WTC11 (cell line): ENCODE results near the gene LTA4H. TPM values are rescaled to one million over a fixed set of nuclear protein-coding genes. Genes with fewer than 3 reads are reported as not detected.

Experiments used
- ATAC-seq: fragments of 200-7000 bp; cut with Tn5 transposase; 2 replicates; pipeline ENCODE4 v1.10.0; 2021; ENCODE audit warnings: mild to moderate bottlenecking, moderate library complexity
- CTCF ChIA-PET: fragments of 300-600 bp; sonication (Branson Sonifier 250); formaldehyde crosslinking; loops from one replicate; lab custom pipeline; 2021; ENCODE audit warnings: antibody characterized with exemption; lab: Charles Lee
- POLR2A ChIA-PET: fragments of 350-600 bp; sonication (Branson Sonifier 250); formaldehyde crosslinking; loops from one replicate; lab custom pipeline; 2021; ENCODE audit warnings: antibody characterized with exemption; lab: Charles Lee
- DNase-seq: peaks from one replicate; pipeline ENCODE4 v3.0.0; 2021; ENCODE audit warnings: low spot score
- H3K27ac Mint-ChIP-seq: 2 replicates; pipeline ENCODE4 v1.8.0; 2021; ENCODE audit warnings: mixed read lengths
- H3K27me3 Mint-ChIP-seq: 2 replicates; pipeline ENCODE4 v1.8.0; 2021; ENCODE audit warnings: low read depth, mild to moderate bottlenecking, moderate library complexity, mixed read lengths
- H3K36me3 Mint-ChIP-seq: 2 replicates; pipeline ENCODE4 v1.8.0; 2021; ENCODE audit warnings: mixed read lengths
- H3K4me1 Mint-ChIP-seq: 2 replicates; pipeline ENCODE4 v1.8.0; 2022; ENCODE audit warnings: mixed read lengths
- H3K4me3 Mint-ChIP-seq: 2 replicates; pipeline ENCODE4 v1.8.0; 2021; ENCODE audit warnings: mild to moderate bottlenecking, moderate library complexity, mixed read lengths
- H3K9me3 Mint-ChIP-seq: 2 replicates; pipeline ENCODE4 v1.8.0; 2021; ENCODE audit warnings: mixed read lengths
- ATF1 ChIP-seq: sonication (generic); formaldehyde crosslinking; IDR thresholded peaks from 2 replicates; pipeline ENCODE4 v1.8.1; 2023; ENCODE audit warnings: mild to moderate bottlenecking, moderate library complexity, missing genetic modification reagents
- ETV6 ChIP-seq: sonication (generic); formaldehyde crosslinking; IDR thresholded peaks from 2 replicates; pipeline ENCODE4 v1.8.1; 2022; ENCODE audit warnings: mild to moderate bottlenecking, missing genetic modification reagents
- FOXJ3 ChIP-seq: sonication (generic); formaldehyde crosslinking; IDR thresholded peaks from 2 replicates; pipeline ENCODE4 v1.9.0; 2021; ENCODE audit warnings: missing genetic modification reagents, mild to moderate bottlenecking, borderline replicate concordance
- JUN ChIP-seq: sonication (generic); formaldehyde crosslinking; IDR thresholded peaks from 2 replicates; pipeline ENCODE4 v1.8.0; 2023; ENCODE audit warnings: mild to moderate bottlenecking, missing genetic modification reagents
- NFYB ChIP-seq: sonication (generic); formaldehyde crosslinking; conservative IDR thresholded peaks from 2 replicates; pipeline ENCODE4 v1.8.0; 2022; ENCODE audit warnings: low read depth, missing genetic modification reagents
- NR2C2 ChIP-seq: sonication (generic); formaldehyde crosslinking; IDR thresholded peaks from 2 replicates; pipeline ENCODE4 v1.8.0; 2022; ENCODE audit warnings: mild to moderate bottlenecking, missing genetic modification reagents
- RELA ChIP-seq: sonication (generic); formaldehyde crosslinking; IDR thresholded peaks from 2 replicates; pipeline ENCODE4 v1.8.1; 2022; ENCODE audit warnings: missing genetic modification reagents, mild to moderate bottlenecking, borderline replicate concordance
- SOX15 ChIP-seq: fragments of 250-450 bp; sonication (Bioruptor Pico); IDR thresholded peaks from 2 replicates; pipeline ENCODE4 v1.9.0; 2021; ENCODE audit warnings: mild to moderate bottlenecking
- TCF7 ChIP-seq: sonication (generic); formaldehyde crosslinking; IDR thresholded peaks from 2 replicates; pipeline ENCODE4 v1.8.0; 2022; ENCODE audit warnings: mild to moderate bottlenecking, low read depth, missing genetic modification reagents, moderate library complexity
- TEAD1 ChIP-seq: sonication (generic); formaldehyde crosslinking; IDR thresholded peaks from 2 replicates; pipeline ENCODE4 v1.8.0; 2022; ENCODE audit warnings: mild to moderate bottlenecking, missing genetic modification reagents
- ZBTB21 ChIP-seq: sonication (generic); formaldehyde crosslinking; IDR thresholded peaks from 2 replicates; pipeline ENCODE4 v1.8.1; 2023; ENCODE audit warnings: mild to moderate bottlenecking, missing genetic modification reagents, borderline replicate concordance
- ZNF138 ChIP-seq: sonication (generic); formaldehyde crosslinking; conservative IDR thresholded peaks from 2 replicates; pipeline ENCODE4 v1.8.1; 2022; ENCODE audit warnings: mild to moderate bottlenecking, moderate library complexity, missing genetic modification reagents
- total RNA-seq: library from RNA; stranded (reverse); gene quantifications from 3 replicates; pipeline ENCODE4 v1.2.3, GENCODE V29; 2021
- TF ChIP-seq, protein P1 (sequence below): fragments of 250-450 bp; sonication (Bioruptor Pico); IDR thresholded peaks from 2 replicates; pipeline ENCODE4 v1.9.0; 2021; ENCODE audit warnings: mild to moderate bottlenecking
- TF ChIP-seq, protein P2 (sequence below): fragments of 250-450 bp; sonication (Bioruptor Pico); IDR thresholded peaks from 2 replicates; pipeline ENCODE4 v1.9.0; 2021; ENCODE audit warnings: mild to moderate bottlenecking, borderline replicate concordance
- TF ChIP-seq, protein P3 (sequence below): fragments of 250-450 bp; sonication (Bioruptor Pico); conservative IDR thresholded peaks from 2 replicates; pipeline ENCODE4 v1.9.0; 2021; ENCODE audit warnings: mild to moderate bottlenecking
- TF ChIP-seq, protein P4 (sequence below): sonication (generic); formaldehyde crosslinking; IDR thresholded peaks from 2 replicates; pipeline ENCODE4 v1.8.0; 2022; ENCODE audit warnings: mild to moderate bottlenecking, missing genetic modification reagents
- TF ChIP-seq, protein P5 (sequence below): fragments of 250-450 bp; sonication (Bioruptor Pico); IDR thresholded peaks from 2 replicates; pipeline ENCODE4 v2.1.2; 2022; ENCODE audit warnings: mild to moderate bottlenecking, moderate library complexity
- TF ChIP-seq, protein P6 (sequence below): sonication (generic); formaldehyde crosslinking; IDR thresholded peaks from 2 replicates; pipeline ENCODE4 v1.8.0; 2022; ENCODE audit warnings: mild to moderate bottlenecking, missing genetic modification reagents
- TF ChIP-seq, protein P7 (sequence below): sonication (generic); formaldehyde crosslinking; IDR thresholded peaks from 2 replicates; pipeline ENCODE4 v1.8.1; 2022; ENCODE audit warnings: low read depth, mild to moderate bottlenecking, moderate library complexity, missing genetic modification reagents, borderline replicate concordance

LTA4H gene
- total RNA-seq, 1 experiment from 2014 or later, result 134 TPM

DNA sequence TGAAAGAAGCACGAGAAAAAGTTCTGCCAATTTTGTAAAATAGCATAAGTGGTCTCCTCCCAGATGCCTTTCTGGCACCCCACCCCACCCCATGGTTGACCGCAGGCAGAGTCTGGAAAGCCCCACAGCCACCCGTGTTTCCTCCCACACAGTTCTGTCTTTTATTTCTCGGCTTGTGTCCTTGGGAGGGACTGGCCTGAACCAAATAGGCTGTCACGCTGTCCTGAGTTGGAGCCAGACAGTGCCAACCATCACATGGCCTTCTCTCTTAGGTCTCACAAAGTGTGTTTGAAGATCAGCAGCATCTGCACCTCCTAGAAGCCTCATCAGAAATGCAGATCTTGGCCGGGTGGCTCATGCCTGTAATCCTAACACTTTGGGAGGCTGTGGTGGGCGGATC, 10.2 kb upstream of the LTA4H start:
- POLR2A ChIA-PET, result no interaction called here
- H3K27ac Mint-ChIP-seq, result no peak overlapping the region
- H3K4me3 Mint-ChIP-seq, result no peak overlapping the region
- no peaks in the 10 kb centered on the region for H3K36me3 Mint-ChIP-seq
- peaks cover 6% of the 10 kb centered on the region for H3K9me3 Mint-ChIP-seq
- DNase-seq (no peak), ATAC-seq (no peak)
- TF ChIP-seq, protein P1, sequence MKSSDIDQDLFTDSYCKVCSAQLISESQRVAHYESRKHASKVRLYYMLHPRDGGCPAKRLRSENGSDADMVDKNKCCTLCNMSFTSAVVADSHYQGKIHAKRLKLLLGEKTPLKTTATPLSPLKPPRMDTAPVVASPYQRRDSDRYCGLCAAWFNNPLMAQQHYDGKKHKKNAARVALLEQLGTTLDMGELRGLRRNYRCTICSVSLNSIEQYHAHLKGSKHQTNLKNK, result no peak
- TF ChIP-seq FOXJ3 (CRISPR knock-in tag) (no peak), TEAD1 (CRISPR knock-in tag) (no peak), ZBTB21 (CRISPR knock-in tag) (no peak), RELA (CRISPR knock-in tag) (no peak), NR2C2 (CRISPR knock-in tag) (no peak), ATF1 (no peak), NFYB (no peak), ETV6 (CRISPR knock-in tag) (no peak), SOX15 (CRISPR knock-in tag) (no peak), JUN (CRISPR knock-in tag) (no peak), TCF7 (CRISPR knock-in tag) (no peak), ZNF138 (CRISPR knock-in tag) (no peak)
- TF ChIP-seq, protein P2, sequence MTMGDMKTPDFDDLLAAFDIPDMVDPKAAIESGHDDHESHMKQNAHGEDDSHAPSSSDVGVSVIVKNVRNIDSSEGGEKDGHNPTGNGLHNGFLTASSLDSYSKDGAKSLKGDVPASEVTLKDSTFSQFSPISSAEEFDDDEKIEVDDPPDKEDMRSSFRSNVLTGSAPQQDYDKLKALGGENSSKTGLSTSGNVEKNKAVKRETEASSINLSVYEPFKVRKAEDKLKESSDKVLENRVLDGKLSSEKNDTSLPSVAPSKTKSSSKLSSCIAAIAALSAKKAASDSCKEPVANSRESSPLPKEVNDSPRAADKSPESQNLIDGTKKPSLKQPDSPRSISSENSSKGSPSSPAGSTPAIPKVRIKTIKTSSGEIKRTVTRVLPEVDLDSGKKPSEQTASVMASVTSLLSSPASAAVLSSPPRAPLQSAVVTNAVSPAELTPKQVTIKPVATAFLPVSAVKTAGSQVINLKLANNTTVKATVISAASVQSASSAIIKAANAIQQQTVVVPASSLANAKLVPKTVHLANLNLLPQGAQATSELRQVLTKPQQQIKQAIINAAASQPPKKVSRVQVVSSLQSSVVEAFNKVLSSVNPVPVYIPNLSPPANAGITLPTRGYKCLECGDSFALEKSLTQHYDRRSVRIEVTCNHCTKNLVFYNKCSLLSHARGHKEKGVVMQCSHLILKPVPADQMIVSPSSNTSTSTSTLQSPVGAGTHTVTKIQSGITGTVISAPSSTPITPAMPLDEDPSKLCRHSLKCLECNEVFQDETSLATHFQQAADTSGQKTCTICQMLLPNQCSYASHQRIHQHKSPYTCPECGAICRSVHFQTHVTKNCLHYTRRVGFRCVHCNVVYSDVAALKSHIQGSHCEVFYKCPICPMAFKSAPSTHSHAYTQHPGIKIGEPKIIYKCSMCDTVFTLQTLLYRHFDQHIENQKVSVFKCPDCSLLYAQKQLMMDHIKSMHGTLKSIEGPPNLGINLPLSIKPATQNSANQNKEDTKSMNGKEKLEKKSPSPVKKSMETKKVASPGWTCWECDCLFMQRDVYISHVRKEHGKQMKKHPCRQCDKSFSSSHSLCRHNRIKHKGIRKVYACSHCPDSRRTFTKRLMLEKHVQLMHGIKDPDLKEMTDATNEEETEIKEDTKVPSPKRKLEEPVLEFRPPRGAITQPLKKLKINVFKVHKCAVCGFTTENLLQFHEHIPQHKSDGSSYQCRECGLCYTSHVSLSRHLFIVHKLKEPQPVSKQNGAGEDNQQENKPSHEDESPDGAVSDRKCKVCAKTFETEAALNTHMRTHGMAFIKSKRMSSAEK (CRISPR knock-in tag), result no peak
- TF ChIP-seq, protein P3, sequence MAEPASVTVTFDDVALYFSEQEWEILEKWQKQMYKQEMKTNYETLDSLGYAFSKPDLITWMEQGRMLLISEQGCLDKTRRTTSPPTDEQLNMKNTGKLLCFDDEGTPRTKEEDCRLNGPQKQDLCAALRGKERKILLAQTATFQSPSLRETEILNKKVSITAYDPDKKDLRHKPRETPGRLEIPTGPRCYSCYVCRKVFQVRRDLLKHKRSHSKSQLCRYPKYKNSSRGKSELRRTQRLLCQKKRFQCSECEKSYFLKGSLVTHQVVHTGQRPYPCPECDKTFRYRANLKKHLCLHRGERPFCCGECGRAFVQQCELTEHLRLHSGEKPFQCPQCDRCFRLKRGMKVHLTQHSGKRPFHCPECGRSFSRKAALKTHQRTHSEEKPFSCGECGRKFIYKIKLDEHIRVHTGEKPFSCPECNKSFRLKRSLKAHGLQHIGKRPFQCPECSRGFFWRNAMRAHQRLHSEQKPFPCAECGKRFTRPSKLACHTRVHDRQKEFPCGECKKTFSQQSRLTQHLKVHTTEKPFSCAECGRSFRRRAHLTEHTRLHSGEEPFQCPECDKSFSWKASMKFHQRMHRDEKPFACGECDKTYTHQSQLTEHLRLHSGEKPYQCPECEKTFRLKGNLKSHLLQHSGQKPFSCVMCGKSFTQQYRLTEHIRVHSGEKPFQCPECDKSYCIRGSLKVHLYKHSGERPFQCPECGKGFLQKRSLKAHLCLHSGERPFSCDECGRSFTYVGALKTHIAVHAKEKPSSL, result no peak
- TF ChIP-seq, protein P4, sequence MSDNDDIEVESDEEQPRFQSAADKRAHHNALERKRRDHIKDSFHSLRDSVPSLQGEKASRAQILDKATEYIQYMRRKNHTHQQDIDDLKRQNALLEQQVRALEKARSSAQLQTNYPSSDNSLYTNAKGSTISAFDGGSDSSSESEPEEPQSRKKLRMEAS (CRISPR knock-in tag), result no peak
- TF ChIP-seq, protein P5, sequence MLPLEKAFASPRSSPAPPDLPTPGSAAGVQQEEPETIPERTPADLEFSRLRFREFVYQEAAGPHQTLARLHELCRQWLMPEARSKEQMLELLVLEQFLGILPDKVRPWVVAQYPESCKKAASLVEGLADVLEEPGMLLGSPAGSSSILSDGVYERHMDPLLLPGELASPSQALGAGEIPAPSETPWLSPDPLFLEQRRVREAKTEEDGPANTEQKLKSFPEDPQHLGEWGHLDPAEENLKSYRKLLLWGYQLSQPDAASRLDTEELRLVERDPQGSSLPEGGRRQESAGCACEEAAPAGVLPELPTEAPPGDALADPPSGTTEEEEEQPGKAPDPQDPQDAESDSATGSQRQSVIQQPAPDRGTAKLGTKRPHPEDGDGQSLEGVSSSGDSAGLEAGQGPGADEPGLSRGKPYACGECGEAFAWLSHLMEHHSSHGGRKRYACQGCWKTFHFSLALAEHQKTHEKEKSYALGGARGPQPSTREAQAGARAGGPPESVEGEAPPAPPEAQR (CRISPR knock-in tag), result no peak
- TF ChIP-seq, protein P6, sequence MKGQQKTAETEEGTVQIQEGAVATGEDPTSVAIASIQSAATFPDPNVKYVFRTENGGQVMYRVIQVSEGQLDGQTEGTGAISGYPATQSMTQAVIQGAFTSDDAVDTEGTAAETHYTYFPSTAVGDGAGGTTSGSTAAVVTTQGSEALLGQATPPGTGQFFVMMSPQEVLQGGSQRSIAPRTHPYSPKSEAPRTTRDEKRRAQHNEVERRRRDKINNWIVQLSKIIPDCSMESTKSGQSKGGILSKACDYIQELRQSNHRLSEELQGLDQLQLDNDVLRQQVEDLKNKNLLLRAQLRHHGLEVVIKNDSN, result no peak
- TF ChIP-seq, protein P7, sequence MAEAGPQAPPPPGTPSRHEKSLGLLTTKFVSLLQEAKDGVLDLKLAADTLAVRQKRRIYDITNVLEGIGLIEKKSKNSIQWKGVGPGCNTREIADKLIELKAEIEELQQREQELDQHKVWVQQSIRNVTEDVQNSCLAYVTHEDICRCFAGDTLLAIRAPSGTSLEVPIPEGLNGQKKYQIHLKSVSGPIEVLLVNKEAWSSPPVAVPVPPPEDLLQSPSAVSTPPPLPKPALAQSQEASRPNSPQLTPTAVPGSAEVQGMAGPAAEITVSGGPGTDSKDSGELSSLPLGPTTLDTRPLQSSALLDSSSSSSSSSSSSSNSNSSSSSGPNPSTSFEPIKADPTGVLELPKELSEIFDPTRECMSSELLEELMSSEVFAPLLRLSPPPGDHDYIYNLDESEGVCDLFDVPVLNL (CRISPR knock-in tag), result no peak
- CTCF ChIA-PET, result no interaction called here
- H3K27me3 Mint-ChIP-seq, result no peaks in the 10 kb centered on the region; the same call in 1 of the 2 replicates
- peaks cover 11% of the 10 kb centered on the region; the same call in 1 of the 2 replicates for H3K4me1 Mint-ChIP-seq
